Adrenal gland (tissue), 12 donors: ENCODE results near the gene IMPDH2. TPM values are rescaled to one million over a fixed set of nuclear protein-coding genes. Genes with fewer than 3 reads are reported as not detected.

Experiments
- DNase-seq, 7 donors: peaks; one replicate each; pipeline ENCODE4 v3.0.0-alpha.2; 2019 to 2020
- H3K27ac ChIP-seq, 5 donors: fragments of 200-600 bp; sonication (generic) in 4 of 5; 1 replicate in 3 of 5; 2 replicates in 2 of 5; pipeline versions ENCODE4 v1.5.1 to v1.8.0; 2016 to 2020; ENCODE audit warnings: mild to moderate bottlenecking in 1 of 5
- H3K27me3 ChIP-seq: fragments of 200-600 bp; 2 replicates; pipeline ENCODE4 v1.8.0; 2021
- H3K36me3 ChIP-seq, 2 donors: fragments of 200-600 bp; replicated peaks in 1 of 2; 1 replicate in 1 of 2; 2 replicates in 1 of 2; pipeline versions ENCODE4 v1.5.1 to v1.8.0; 2018 to 2022
- H3K4me1 ChIP-seq, 2 donors: fragments of 200-600 bp; replicated peaks in 1 of 2; 1 replicate in 1 of 2; 2 replicates in 1 of 2; pipeline versions ENCODE4 v1.5.1 to v1.8.0; 2018 to 2021
- H3K4me3 ChIP-seq, 4 donors: fragments of 200-600 bp; sonication (generic) in 3 of 4; one replicate each; pipeline ENCODE4 v1.5.1; 2016 to 2018
- H3K9me3 ChIP-seq, 3 donors: fragments of 200-600 bp; sonication (generic) in 1 of 3; replicated peaks in 1 of 3; 1 replicate in 2 of 3; 2 replicates in 1 of 3; pipeline versions ENCODE4 v1.5.1 to v1.8.0; 2016 to 2021
- POLR2A ChIP-seq, 2 donors: fragments of 450-650 bp; IDR thresholded peaks; one replicate each; pipeline ENCODE4 v1.6.1; 2017; ENCODE audit warnings: antibody characterized with exemption in 2 of 2, mild to moderate bottlenecking in 2 of 2, moderate library complexity in 1 of 2
- WGBS, 4 donors: extraction: QIAGEN DNeasy Blood & Tissue Kit in 2 of 4; methylation state at CpG; one replicate each; pipeline versions ENCODE4 v1.1.5 to v1.1.7; 2013 to 2017; 5-methylcytosine and 5-hydroxymethylcytosine counted together
- intact Hi-C, 2 donors: fragments of 100-400 bp; cut with DNase I; formaldehyde crosslinking; loops; one replicate each; pipeline versions ENCODE4 v1.14.1 to v1.15.0; 2022 to 2023
- polyA plus RNA-seq, 3 donors: library from polyadenylated mRNA; stranded (reverse); fragments of 200-250 nt in 2 of 3; fragments of 350-450 nt in 1 of 3; fragmentation: Illumina TruSeq in 1 of 3; extraction: RNeasy Lipid Tissue Mini Kit (QIAGEN cat#74804) in 1 of 3; gene quantifications; one replicate each; pipeline ENCODE4 v1.2.3, GENCODE V29; 2013 to 2014
- total RNA-seq, 9 donors: library from RNA; depleted of rRNA in 4 of 9; stranded (reverse); fragments of >200 nt in 4 of 9; fragments of 120-200 nt in 1 of 9; fragmentation: NEBNext Ultra II Directional in 1 of 9; extraction: Animal tissue kit (Norgen Biotek cat#: 25700) in 1 of 9; gene quantifications; one replicate each; pipeline versions ENCODE4 v1.1.0 to v1.2.4, GENCODE V29; 2013 to 2023
- TF ChIP-seq, protein P1 (sequence below), 6 experiments: fragments of 450-650 bp in 4 of 6; fragments of 200-600 bp in 2 of 6; sonication (generic) in 1 of 6; IDR thresholded peaks; 1 replicate in 5 of 6; 2 replicates in 1 of 6; pipeline versions ENCODE4 v1.5.1 to v1.8.0; 2016 to 2021; ENCODE audit warnings: antibody characterized with exemption in 6 of 6, mild to moderate bottlenecking in 2 of 6, moderate library complexity in 1 of 6
- donor health status: healthy with polysubstance abuse.
- donor health status: Bipolar disorder and iron deficiency.
- donor health status: DM: yes; HTN: yes; CAD: no.
- donor health status: DM: no; HTN: no; CAD: no.
- donor health status: DM: no; HTN: no; CAD: no.
- donor health status: DM: yes; HTN: yes; CAD: no.

IMPDH2 gene
- total and polyA plus RNA-seq, 12 donors: 113 to 225 (median 141) TPM

GRCh38 chr3:49017229-49017970, 11.8 kb downstream of the IMPDH2 start:
- no peaks in the 10 kb centered on the region for H3K9me3 ChIP-seq
- TF ChIP-seq, protein P1, sequence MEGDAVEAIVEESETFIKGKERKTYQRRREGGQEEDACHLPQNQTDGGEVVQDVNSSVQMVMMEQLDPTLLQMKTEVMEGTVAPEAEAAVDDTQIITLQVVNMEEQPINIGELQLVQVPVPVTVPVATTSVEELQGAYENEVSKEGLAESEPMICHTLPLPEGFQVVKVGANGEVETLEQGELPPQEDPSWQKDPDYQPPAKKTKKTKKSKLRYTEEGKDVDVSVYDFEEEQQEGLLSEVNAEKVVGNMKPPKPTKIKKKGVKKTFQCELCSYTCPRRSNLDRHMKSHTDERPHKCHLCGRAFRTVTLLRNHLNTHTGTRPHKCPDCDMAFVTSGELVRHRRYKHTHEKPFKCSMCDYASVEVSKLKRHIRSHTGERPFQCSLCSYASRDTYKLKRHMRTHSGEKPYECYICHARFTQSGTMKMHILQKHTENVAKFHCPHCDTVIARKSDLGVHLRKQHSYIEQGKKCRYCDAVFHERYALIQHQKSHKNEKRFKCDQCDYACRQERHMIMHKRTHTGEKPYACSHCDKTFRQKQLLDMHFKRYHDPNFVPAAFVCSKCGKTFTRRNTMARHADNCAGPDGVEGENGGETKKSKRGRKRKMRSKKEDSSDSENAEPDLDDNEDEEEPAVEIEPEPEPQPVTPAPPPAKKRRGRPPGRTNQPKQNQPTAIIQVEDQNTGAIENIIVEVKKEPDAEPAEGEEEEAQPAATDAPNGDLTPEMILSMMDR (IDR thresholded peaks at IDR 0.05): no peak
- no peak for TF ChIP-seq POLR2A (IDR thresholded peaks at IDR 0.05)
- peak overlapping the region in 4 of 5 donors; percentile 57 to 79 (median 68) for H3K27ac ChIP-seq
- intact Hi-C loops: no loop called here
- peaks cover 0 to 34% of the 10 kb centered on the region in 2 donors for H3K36me3 ChIP-seq
- WGBS, 4 donors: 6 to 61% (median 10%) methylated on average over 2 to 23 of the region's 23 CpGs
- no peaks in the 10 kb centered on the region for H3K27me3 ChIP-seq
- H3K4me1 ChIP-seq: peaks cover 20 to 40% of the 10 kb centered on the region in 2 donors
- peak overlapping the region in 3 of 4 donors; percentile 60 to 93 (median 68) for H3K4me3 ChIP-seq
- peak in 4 of 7 donors; percentile 23 to 67 (median 52) for DNase-seq

GRCh38 chr3:49016414-49017228, 12.6 kb downstream of the IMPDH2 start:
- Histone ChIP-seq H3K4me1 (peaks cover 25 to 48% of the 10 kb centered on the region in 2 donors), H3K27me3 (no peaks in the 10 kb centered on the region), H3K36me3 (peaks cover 0 to 42% of the 10 kb centered on the region in 2 donors), H3K4me3 (no peak overlapping the region), H3K27ac (peak overlapping the region in 1 of 5 donors; percentile 73), H3K9me3 (no peaks in the 10 kb centered on the region)
- TF ChIP-seq, protein P1 (IDR thresholded peaks at IDR 0.05): no peak
- TF ChIP-seq POLR2A (IDR thresholded peaks at IDR 0.05): no peak
- intact Hi-C loops: no loop called here
- WGBS, 4 donors: 80 to 86% (median 84%) methylated on average over 4 to 6 of the region's 6 CpGs
- no peak for DNase-seq

- Histone ChIP-seq H3K27ac (no peak overlapping the region), H3K4me1 (peaks cover 32 to 52% of the 10 kb centered on the region in 2 donors), H3K36me3 (peaks cover 0 to 42% of the 10 kb centered on the region in 2 donors), H3K4me3 (no peak overlapping the region), H3K9me3 (no peaks in the 10 kb centered on the region), H3K27me3 (no peaks in the 10 kb centered on the region)
- intact Hi-C loops: no loop called here
- TF ChIP-seq, protein P1 (IDR thresholded peaks at IDR 0.05): no peak
- TF ChIP-seq POLR2A (IDR thresholded peaks at IDR 0.05): no peak
- WGBS, 4 donors: 74 to 88% (median 83%) methylated on average over 4 to 6 of the region's 6 CpGs
- no peak for DNase-seq
Observed at GRCh38 chr3:49015765-49016164, 13.4 kb downstream of the IMPDH2 start.

DNA sequence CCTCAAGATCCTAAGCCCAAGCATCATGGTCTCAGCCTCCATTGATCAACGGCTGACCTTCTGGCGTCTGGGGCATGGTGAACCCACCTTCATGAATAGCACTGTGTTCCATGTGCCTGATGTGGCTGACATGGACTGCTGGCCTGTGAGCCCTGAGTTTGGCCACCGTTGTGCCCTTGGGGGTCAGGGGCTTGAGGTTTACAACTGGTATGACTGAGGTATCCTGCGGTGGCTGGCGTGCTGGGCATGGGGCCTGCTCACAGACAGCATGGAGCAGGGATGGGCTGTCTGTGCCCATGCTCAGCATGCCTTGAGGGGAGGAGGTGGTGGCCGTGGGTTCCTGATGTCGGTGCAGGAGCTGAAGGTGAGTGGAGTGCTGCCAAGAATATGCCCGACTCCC, 14.1 kb downstream of the IMPDH2 start:
- intact Hi-C loops: no loop called here
- no peak overlapping the region for H3K4me3 ChIP-seq
- no peak for DNase-seq
- WGBS, 4 donors: 64 to 77% (median 73%) methylated on average over 3 to 8 of the region's 8 CpGs
- peaks cover 0 to 42% of the 10 kb centered on the region in 2 donors for H3K36me3 ChIP-seq
- H3K27me3 ChIP-seq: no peaks in the 10 kb centered on the region
- H3K9me3 ChIP-seq: no peaks in the 10 kb centered on the region
- peaks cover 26 to 45% of the 10 kb centered on the region in 2 donors for H3K4me1 ChIP-seq
- H3K27ac ChIP-seq: no peak overlapping the region
- TF ChIP-seq POLR2A (IDR thresholded peaks at IDR 0.05): no peak
- TF ChIP-seq, protein P1 (IDR thresholded peaks at IDR 0.05): no peak
